ENCODE measurements around the gene GALNTL6.
A peak's percentile ranks its signal among the peaks of the same experiment; 100 is the strongest.

Gene GALNTL6

GRCh38 chr4:171785388-171785787, 27.8 kb upstream of the GALNTL6 start:
- no peak overlapping the region for H3K27ac ChIP-seq (ENCODE audit: low read length, poor library complexity, severe bottlenecking)
- H4K91ac ChIP-seq (ENCODE audit: low read length) = no peak overlapping the region
- H2BK12ac ChIP-seq (ENCODE audit: low read length in 2 of 2) = no peak overlapping the region
- no peak overlapping the region for H3K18ac ChIP-seq (ENCODE audit: low read depth in 1 of 2, low read length in 2 of 2)
- no peaks in the 10 kb centered on the region for H3K4me1 ChIP-seq (ENCODE audit: control insufficient read depth, insufficient read depth, low read depth, low read length)
- H2AFZ ChIP-seq (ENCODE audit: low read depth, low read length) = no peak overlapping the region
- no peaks in the 10 kb centered on the region for H3K79me1 ChIP-seq (replicated peaks; ENCODE audit: low read length, poor library complexity, severe bottlenecking)
- no peak overlapping the region for H3K14ac ChIP-seq (ENCODE audit: low read length in 2 of 2)
- H3K4me2 ChIP-seq (ENCODE audit: low read length, poor library complexity, severe bottlenecking) = no peak overlapping the region
- no peak overlapping the region for H3K4ac ChIP-seq (ENCODE audit: low read depth in 1 of 2, low read length in 2 of 2)
- no peak overlapping the region for H3K9ac ChIP-seq (ENCODE audit: low read length)
- peaks cover 3% of the 10 kb centered on the region for H3K9me3 ChIP-seq (ENCODE audit: control insufficient read depth, low read length)
- H3K23ac ChIP-seq (ENCODE audit: low read length in 2 of 2) = no peak overlapping the region
- no peaks in the 10 kb centered on the region for H3K27me3 ChIP-seq (ENCODE audit: control insufficient read depth in 1 of 2, insufficient read depth in 1 of 2, low read length in 2 of 2)
- WGBS = no CpG with 5 or more reads among the region's 3 CpGs
- H2AK5ac ChIP-seq (ENCODE audit: low read length, severe bottlenecking) = no peak overlapping the region
- H2BK15ac ChIP-seq (ENCODE audit: low read depth, poor library complexity, severe bottlenecking) = no peak overlapping the region
- no peak overlapping the region for H4K8ac ChIP-seq (ENCODE audit: low read length)
- H3K4me3 ChIP-seq (ENCODE audit: insufficient read depth in 1 of 2, low read depth in 1 of 2, low read length in 2 of 2) = no peak overlapping the region
- no peaks in the 10 kb centered on the region for H3K36me3 ChIP-seq (ENCODE audit: control insufficient read depth in 1 of 2, insufficient read depth in 2 of 2, low read depth in 1 of 2, low read length in 2 of 2)
- H2BK120ac ChIP-seq (ENCODE audit: low read depth, low read length) = no peak overlapping the region
- H2BK5ac ChIP-seq (ENCODE audit: low read depth, low read length, poor library complexity, severe bottlenecking) = no peak overlapping the region
- peak; percentile 9 for DNase-seq

- Histone ChIP-seq H3K36me3 (ENCODE audit: control insufficient read depth in 1 of 2, insufficient read depth in 2 of 2, low read depth in 1 of 2, low read length in 2 of 2) (no peaks in the 10 kb centered on the region), H3K4me3 (ENCODE audit: insufficient read depth in 1 of 2, low read depth in 1 of 2, low read length in 2 of 2) (no peak overlapping the region), H3K18ac (ENCODE audit: low read depth in 1 of 2, low read length in 2 of 2) (no peak overlapping the region), H3K79me1 (replicated peaks; ENCODE audit: low read length, poor library complexity, severe bottlenecking) (no peaks in the 10 kb centered on the region), H3K23ac (ENCODE audit: low read length in 2 of 2) (no peak overlapping the region), H2BK5ac (ENCODE audit: low read depth, low read length, poor library complexity, severe bottlenecking) (no peak overlapping the region), H3K4me1 (ENCODE audit: control insufficient read depth, insufficient read depth, low read depth, low read length) (no peaks in the 10 kb centered on the region), H4K8ac (ENCODE audit: low read length) (no peak overlapping the region), H3K4ac (ENCODE audit: low read depth in 1 of 2, low read length in 2 of 2) (no peak overlapping the region), H2BK12ac (ENCODE audit: low read length in 2 of 2) (no peak overlapping the region), H4K91ac (ENCODE audit: low read length) (no peak overlapping the region), H3K9ac (ENCODE audit: low read length) (no peak overlapping the region), H3K9me3 (ENCODE audit: control insufficient read depth, low read length) (peaks cover 3% of the 10 kb centered on the region), H2AFZ (ENCODE audit: low read depth, low read length) (no peak overlapping the region), H2AK5ac (ENCODE audit: low read length, severe bottlenecking) (no peak overlapping the region), H2BK120ac (ENCODE audit: low read depth, low read length) (no peak overlapping the region), H2BK15ac (ENCODE audit: low read depth, poor library complexity, severe bottlenecking) (no peak overlapping the region), H3K27me3 (ENCODE audit: control insufficient read depth in 1 of 2, insufficient read depth in 1 of 2, low read length in 2 of 2) (no peaks in the 10 kb centered on the region), H3K27ac (ENCODE audit: low read length, poor library complexity, severe bottlenecking) (no peak overlapping the region), H3K4me2 (ENCODE audit: low read length, poor library complexity, severe bottlenecking) (no peak overlapping the region), H3K14ac (ENCODE audit: low read length in 2 of 2) (no peak overlapping the region)
- DNase-seq = no peak
- 93% methylated on average over 5 of the region's 5 CpGs for WGBS
These were observed 19.5 kb upstream of the GALNTL6 start for GRCh38 chr4:171793723-171794122.

- no peak overlapping the region for H3K14ac ChIP-seq (ENCODE audit: low read length in 2 of 2)
- H3K79me1 ChIP-seq (replicated peaks; ENCODE audit: low read length, poor library complexity, severe bottlenecking) = no peaks in the 10 kb centered on the region
- no peak overlapping the region for H2BK5ac ChIP-seq (ENCODE audit: low read depth, low read length, poor library complexity, severe bottlenecking)
- H3K36me3 ChIP-seq (ENCODE audit: control insufficient read depth in 1 of 2, insufficient read depth in 2 of 2, low read depth in 1 of 2, low read length in 2 of 2) = no peaks in the 10 kb centered on the region
- no peak overlapping the region for H3K9ac ChIP-seq (ENCODE audit: low read length)
- no peak overlapping the region for H3K4me2 ChIP-seq (ENCODE audit: low read length, poor library complexity, severe bottlenecking)
- H3K18ac ChIP-seq (ENCODE audit: low read depth in 1 of 2, low read length in 2 of 2) = no peak overlapping the region
- no peak overlapping the region for H2BK12ac ChIP-seq (ENCODE audit: low read length in 2 of 2)
- H3K4me3 ChIP-seq (ENCODE audit: insufficient read depth in 1 of 2, low read depth in 1 of 2, low read length in 2 of 2) = no peak overlapping the region
- no peak overlapping the region for H2AFZ ChIP-seq (ENCODE audit: low read depth, low read length)
- H2BK120ac ChIP-seq (ENCODE audit: low read depth, low read length) = no peak overlapping the region
- H2AK5ac ChIP-seq (ENCODE audit: low read length, severe bottlenecking) = no peak overlapping the region
- H4K91ac ChIP-seq (ENCODE audit: low read length) = no peak overlapping the region
- 100% methylated on average over 1 of the region's 2 CpGs for WGBS
- H3K23ac ChIP-seq (ENCODE audit: low read length in 2 of 2) = no peak overlapping the region
- H3K27me3 ChIP-seq (ENCODE audit: control insufficient read depth in 1 of 2, insufficient read depth in 1 of 2, low read length in 2 of 2) = no peaks in the 10 kb centered on the region
- peaks cover 3% of the 10 kb centered on the region for H3K9me3 ChIP-seq (ENCODE audit: control insufficient read depth, low read length)
- no peak for DNase-seq
- H3K4me1 ChIP-seq (ENCODE audit: control insufficient read depth, insufficient read depth, low read depth, low read length) = no peaks in the 10 kb centered on the region
- no peak overlapping the region for H4K8ac ChIP-seq (ENCODE audit: low read length)
- no peak overlapping the region for H2BK15ac ChIP-seq (ENCODE audit: low read depth, poor library complexity, severe bottlenecking)
- no peak overlapping the region for H3K4ac ChIP-seq (ENCODE audit: low read depth in 1 of 2, low read length in 2 of 2)
- H3K27ac ChIP-seq (ENCODE audit: low read length, poor library complexity, severe bottlenecking) = no peak overlapping the region
These were observed 18.7 kb upstream of the GALNTL6 start for GRCh38 chr4:171794528-171794927.

GRCh38 chr4:171809854-171810253, 3.4 kb upstream of the GALNTL6 start:
- H2AK5ac ChIP-seq (ENCODE audit: low read length, severe bottlenecking) = no peak overlapping the region
- no peak overlapping the region for H3K9ac ChIP-seq (ENCODE audit: low read length)
- H3K4me2 ChIP-seq (ENCODE audit: low read length, poor library complexity, severe bottlenecking) = no peak overlapping the region
- peaks cover 15 to 31% of the 10 kb centered on the region in 2 experiments for H3K27me3 ChIP-seq (ENCODE audit: control insufficient read depth in 1 of 2, insufficient read depth in 1 of 2, low read length in 2 of 2)
- no peak overlapping the region for H3K4ac ChIP-seq (ENCODE audit: low read depth in 1 of 2, low read length in 2 of 2)
- H3K4me1 ChIP-seq (ENCODE audit: control insufficient read depth, insufficient read depth, low read depth, low read length) = peaks cover 17% of the 10 kb centered on the region
- 95% methylated on average over 1 of the region's 1 CpG for WGBS
- no peak overlapping the region for H4K91ac ChIP-seq (ENCODE audit: low read length)
- no peak overlapping the region for H4K8ac ChIP-seq (ENCODE audit: low read length)
- H3K14ac ChIP-seq (ENCODE audit: low read length in 2 of 2) = no peak overlapping the region
- H3K23ac ChIP-seq (ENCODE audit: low read length in 2 of 2) = no peak overlapping the region
- no peaks in the 10 kb centered on the region for H3K36me3 ChIP-seq (ENCODE audit: control insufficient read depth in 1 of 2, insufficient read depth in 2 of 2, low read depth in 1 of 2, low read length in 2 of 2)
- no peak overlapping the region for H2BK5ac ChIP-seq (ENCODE audit: low read depth, low read length, poor library complexity, severe bottlenecking)
- no peak overlapping the region for H3K18ac ChIP-seq (ENCODE audit: low read depth in 1 of 2, low read length in 2 of 2)
- no peak overlapping the region for H2BK120ac ChIP-seq (ENCODE audit: low read depth, low read length)
- no peaks in the 10 kb centered on the region for H3K79me1 ChIP-seq (replicated peaks; ENCODE audit: low read length, poor library complexity, severe bottlenecking)
- no peak for DNase-seq
- H3K4me3 ChIP-seq (ENCODE audit: insufficient read depth in 1 of 2, low read depth in 1 of 2, low read length in 2 of 2) = no peak overlapping the region
- H2BK15ac ChIP-seq (ENCODE audit: low read depth, poor library complexity, severe bottlenecking) = no peak overlapping the region
- no peak overlapping the region for H2AFZ ChIP-seq (ENCODE audit: low read depth, low read length)
- no peaks in the 10 kb centered on the region for H3K9me3 ChIP-seq (ENCODE audit: control insufficient read depth, low read length)
- no peak overlapping the region for H2BK12ac ChIP-seq (ENCODE audit: low read length in 2 of 2)
- no peak overlapping the region for H3K27ac ChIP-seq (ENCODE audit: low read length, poor library complexity, severe bottlenecking)
